GM18861 (cell line): ENCODE results near the gene MYOM3.

ENCODE experiments used
- ATAC-seq: cut with Tn5 transposase; IDR thresholded peaks from one replicate; pipeline ENCODE4 v1.9.1; 2021; ENCODE audit not compliant: unreplicated experiment

The MYOM3 gene

GRCh38 chr1:24117722-24118409, 5.9 kb upstream of the MYOM3 start:
- no peak for ATAC-seq

- no peak for ATAC-seq
Observed at GRCh38 chr1:24117132-24117531, 5.2 kb upstream of the MYOM3 start.

- ATAC-seq, result no peak
Observed at GRCh38 chr1:24114753-24115152, 2.8 kb upstream of the MYOM3 start.

GRCh38 chr1:24113641-24114033, 1.7 kb upstream of the MYOM3 start:
- no peak for ATAC-seq

- no peak for ATAC-seq
Observed at GRCh38 chr1:24111262-24111995, 506 bp downstream of the MYOM3 start.

- no peak for ATAC-seq
Observed at GRCh38 chr1:24110642-24111261, 1.2 kb downstream of the MYOM3 start.

GRCh38 chr1:24109686-24110475, 2.1 kb downstream of the MYOM3 start:
- ATAC-seq, result no peak

- no peak for ATAC-seq
Observed at GRCh38 chr1:24109166-24109483, 2.8 kb downstream of the MYOM3 start.

GRCh38 chr1:24108334-24109165, 3.4 kb downstream of the MYOM3 start:
- ATAC-seq, result no peak

GRCh38 chr1:24107462-24108138, 4.3 kb downstream of the MYOM3 start:
- ATAC-seq, result no peak

- no peak for ATAC-seq
Observed at GRCh38 chr1:24105368-24106160, 6.4 kb downstream of the MYOM3 start.

- ATAC-seq, result no peak
Observed at GRCh38 chr1:24104854-24105253, 7.1 kb downstream of the MYOM3 start.

- no peak for ATAC-seq
Observed at GRCh38 chr1:24103879-24104278, 8.1 kb downstream of the MYOM3 start.

- no peak for ATAC-seq
Observed at GRCh38 chr1:24103408-24103807, 8.5 kb downstream of the MYOM3 start.

- no peak for ATAC-seq
Observed at GRCh38 chr1:24102961-24103360, 9.0 kb downstream of the MYOM3 start.

- ATAC-seq, result no peak
Observed at GRCh38 chr1:24101796-24102586, 9.9 kb downstream of the MYOM3 start.

GRCh38 chr1:24100945-24101737, 10.8 kb downstream of the MYOM3 start:
- no peak for ATAC-seq
